OCI-LY3 (cell line): ENCODE results near the gene RPL13.

Experiments
- H2AFZ ChIP-seq: fragments of 200-600, 300-600 bp; shearing (Covaris generic); 2 replicates; pipeline ENCODE4 v1.6.0; 2014; ENCODE audit warnings: antibody characterized with exemption, low read depth, low read length
- H3K27ac ChIP-seq: fragments of 200-600, 300-600 bp; sonication (generic); 2 replicates; pipeline ENCODE4 v1.5.1; 2014; ENCODE audit warnings: mild to moderate bottlenecking, low read length, moderate library complexity, mixed read lengths
- H3K27me3 ChIP-seq: fragments of 200-600, 300-600 bp; sonication (generic); 2 replicates; pipeline ENCODE4 v1.6.1; 2014; ENCODE audit warnings: low read depth, low read length, mixed read lengths
- H3K36me3 ChIP-seq: fragments of 200-600, 300-600 bp; sonication (generic); replicated peaks from 2 replicates; pipeline ENCODE3; 2014; ENCODE audit warnings: low read depth, low read length, mixed read lengths
- H3K4me1 ChIP-seq: fragments of 300-600, 200-600 bp; sonication (generic); 2 replicates; pipeline ENCODE4 v1.6.1; 2014; ENCODE audit warnings: low read length, mixed read lengths
- H3K4me2 ChIP-seq: fragments of 200-600, 300-600 bp; sonication (generic); 2 replicates; pipeline ENCODE4 v1.6.1; 2014; ENCODE audit warnings: low read length, mixed read lengths
- H3K4me3 ChIP-seq: fragments of 300-600, 200-600 bp; sonication (generic); 2 replicates; pipeline ENCODE4 v1.5.1; 2014; ENCODE audit warnings: antibody characterized with exemption, mild to moderate bottlenecking, low read length, moderate library complexity
- H3K79me2 ChIP-seq: fragments of 300-600, 200-600 bp; shearing (Covaris generic); 2 replicates; pipeline ENCODE4 v1.6.1; 2014; ENCODE audit warnings: mild to moderate bottlenecking, low read length, mixed read lengths
- H3K9ac ChIP-seq: fragments of 300-600, 200-600 bp; shearing (Covaris generic); 2 replicates; pipeline ENCODE4 v1.6.0; 2014; ENCODE audit warnings: mild to moderate bottlenecking, low read length, moderate library complexity
- H3K9me3 ChIP-seq: fragments of 200-600, 300-600 bp; shearing (Covaris generic); 2 replicates; pipeline ENCODE4 v1.6.1; 2014; ENCODE audit warnings: low read length, mixed read lengths; ENCODE audit not compliant: insufficient read depth
- H4K20me1 ChIP-seq: fragments of 200-600, 300-600 bp; sonication (generic); 2 replicates; pipeline ENCODE4 v1.6.1; 2016; ENCODE audit warnings: low read length, mixed read lengths; ENCODE audit not compliant: insufficient read depth
- EZH2phosphoT487 ChIP-seq: fragments of 200-600 bp; shearing (Covaris generic); IDR thresholded peaks from 2 replicates; pipeline ENCODE4 v1.6.1; 2018; ENCODE audit warnings: antibody characterized with exemption, mixed run types, low read depth
- TF ChIP-seq, protein P1 (sequence below): fragments of 200-600, 300-600 bp; sonication (generic); IDR thresholded peaks from 2 replicates; pipeline ENCODE4 v1.5.1; 2014; ENCODE audit warnings: antibody characterized with exemption, low read length, low read depth

Gene RPL13

DNA sequence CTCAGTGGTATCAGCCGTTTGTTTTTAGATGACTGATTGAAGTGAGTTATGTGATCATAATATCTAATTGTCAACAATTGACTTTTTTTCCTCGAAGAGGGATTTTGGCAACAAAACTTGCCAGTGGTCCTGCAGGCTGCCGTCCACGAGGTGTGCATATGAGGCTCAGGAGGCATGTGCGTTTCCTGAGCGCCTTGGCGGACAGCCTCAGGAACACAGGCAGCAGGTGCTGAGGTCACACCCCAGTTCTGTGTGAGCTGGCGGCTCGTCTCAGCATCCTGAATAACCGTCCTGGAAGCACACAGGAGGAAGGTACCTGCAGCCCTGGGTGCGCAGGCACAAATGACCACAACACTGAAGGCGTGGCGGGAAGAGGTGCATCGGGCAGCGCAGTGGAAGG lies 40.6 kb upstream of the RPL13 start:
- Histone ChIP-seq H3K27ac (no peak overlapping the region), H3K9me3 (no peaks in the 10 kb centered on the region), H4K20me1 (0 out of 2 replicates have a peak, but pooled peaks cover 3% of the 10 kb centered on the region), H2AFZ (no peak overlapping the region), H3K4me3 (no peak overlapping the region), H3K4me1 (no peaks in the 10 kb centered on the region), H3K27me3 (no peaks in the 10 kb centered on the region), H3K36me3 (peaks cover 35% of the 10 kb centered on the region), H3K9ac (no peak overlapping the region), H3K4me2 (no peak overlapping the region), H3K79me2 (peaks cover 28% of the 10 kb centered on the region)
- TF ChIP-seq, protein P1, sequence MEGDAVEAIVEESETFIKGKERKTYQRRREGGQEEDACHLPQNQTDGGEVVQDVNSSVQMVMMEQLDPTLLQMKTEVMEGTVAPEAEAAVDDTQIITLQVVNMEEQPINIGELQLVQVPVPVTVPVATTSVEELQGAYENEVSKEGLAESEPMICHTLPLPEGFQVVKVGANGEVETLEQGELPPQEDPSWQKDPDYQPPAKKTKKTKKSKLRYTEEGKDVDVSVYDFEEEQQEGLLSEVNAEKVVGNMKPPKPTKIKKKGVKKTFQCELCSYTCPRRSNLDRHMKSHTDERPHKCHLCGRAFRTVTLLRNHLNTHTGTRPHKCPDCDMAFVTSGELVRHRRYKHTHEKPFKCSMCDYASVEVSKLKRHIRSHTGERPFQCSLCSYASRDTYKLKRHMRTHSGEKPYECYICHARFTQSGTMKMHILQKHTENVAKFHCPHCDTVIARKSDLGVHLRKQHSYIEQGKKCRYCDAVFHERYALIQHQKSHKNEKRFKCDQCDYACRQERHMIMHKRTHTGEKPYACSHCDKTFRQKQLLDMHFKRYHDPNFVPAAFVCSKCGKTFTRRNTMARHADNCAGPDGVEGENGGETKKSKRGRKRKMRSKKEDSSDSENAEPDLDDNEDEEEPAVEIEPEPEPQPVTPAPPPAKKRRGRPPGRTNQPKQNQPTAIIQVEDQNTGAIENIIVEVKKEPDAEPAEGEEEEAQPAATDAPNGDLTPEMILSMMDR = no peak
- no peak for TF ChIP-seq EZH2phosphoT487

DNA sequence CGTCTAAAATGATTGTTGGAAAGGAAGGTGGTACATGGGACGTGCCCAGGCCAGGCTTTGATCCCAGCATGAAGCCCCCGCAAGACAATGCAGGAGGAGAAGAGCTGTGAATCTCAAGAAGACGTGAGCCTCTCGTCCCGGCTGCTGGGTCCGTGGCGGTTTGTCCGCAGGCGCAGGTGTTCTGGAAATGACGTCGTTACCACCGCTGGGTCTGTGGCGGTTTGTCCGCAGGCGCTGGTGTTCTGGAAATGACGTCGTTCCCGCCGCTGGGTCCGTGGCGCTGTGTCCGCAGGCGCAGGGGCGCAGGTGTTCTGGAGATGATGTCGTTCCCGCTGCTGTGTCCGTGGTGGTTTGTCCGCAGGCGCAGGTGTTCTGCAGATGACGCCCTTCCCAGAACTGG lies 38.2 kb upstream of the RPL13 start:
- TF ChIP-seq EZH2phosphoT487 = no peak
- TF ChIP-seq, protein P1 = no peak
- Histone ChIP-seq H4K20me1 (0 out of 2 replicates have a peak, but pooled peaks cover 3% of the 10 kb centered on the region), H3K36me3 (peaks cover 47% of the 10 kb centered on the region), H3K9me3 (no peaks in the 10 kb centered on the region), H3K9ac (no peak overlapping the region), H3K4me2 (no peak overlapping the region), H2AFZ (no peak overlapping the region), H3K79me2 (peaks cover 28% of the 10 kb centered on the region), H3K4me1 (no peaks in the 10 kb centered on the region), H3K27me3 (no peaks in the 10 kb centered on the region), H3K27ac (no peak overlapping the region), H3K4me3 (no peak overlapping the region)

DNA sequence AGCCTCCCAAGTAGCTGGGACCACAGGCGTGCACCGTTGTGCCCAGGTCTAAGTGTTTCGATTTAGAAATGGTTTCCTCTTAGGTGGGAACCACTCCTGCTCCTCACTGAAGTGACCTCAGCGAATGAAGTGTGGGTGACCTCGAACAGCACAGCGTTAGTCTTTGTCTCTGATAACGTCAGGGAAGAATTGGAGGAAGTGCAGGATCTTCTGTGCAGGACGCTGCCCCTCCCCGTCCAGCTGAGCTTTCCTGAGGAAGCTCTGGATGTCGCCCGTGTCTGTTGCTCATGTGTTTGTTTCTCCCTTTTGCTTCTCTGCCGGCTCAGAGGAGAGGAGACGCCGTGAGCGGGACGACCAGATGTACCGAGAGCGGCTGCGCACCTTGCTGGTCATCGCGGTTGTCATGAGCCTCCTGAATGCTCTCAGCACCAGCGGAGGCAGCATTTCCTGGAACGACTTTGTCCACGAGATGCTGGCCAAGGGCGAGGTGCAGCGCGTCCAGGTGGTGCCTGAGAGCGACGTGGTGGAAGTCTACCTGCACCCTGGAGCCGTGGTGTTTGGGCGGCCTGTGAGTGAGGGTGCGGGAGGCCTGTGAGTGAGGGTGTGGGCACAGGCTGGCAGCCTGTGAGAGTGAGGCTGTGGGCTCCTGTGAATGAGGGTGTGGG lies 36.7 kb upstream of the RPL13 start:
- peaks cover 19% of the 10 kb centered on the region for H3K79me2 ChIP-seq
- no peak overlapping the region for H3K27ac ChIP-seq
- H4K20me1 ChIP-seq = 0 out of 2 replicates have a peak, but pooled peaks cover 3% of the 10 kb centered on the region
- H3K4me1 ChIP-seq = no peaks in the 10 kb centered on the region
- no peak overlapping the region for H3K4me3 ChIP-seq
- TF ChIP-seq EZH2phosphoT487 = no peak
- TF ChIP-seq, protein P1 = no peak
- peaks cover 45% of the 10 kb centered on the region for H3K36me3 ChIP-seq
- no peak overlapping the region for H3K4me2 ChIP-seq
- no peaks in the 10 kb centered on the region for H3K9me3 ChIP-seq
- no peaks in the 10 kb centered on the region for H3K27me3 ChIP-seq
- H3K9ac ChIP-seq = no peak overlapping the region
- H2AFZ ChIP-seq = no peak overlapping the region

DNA sequence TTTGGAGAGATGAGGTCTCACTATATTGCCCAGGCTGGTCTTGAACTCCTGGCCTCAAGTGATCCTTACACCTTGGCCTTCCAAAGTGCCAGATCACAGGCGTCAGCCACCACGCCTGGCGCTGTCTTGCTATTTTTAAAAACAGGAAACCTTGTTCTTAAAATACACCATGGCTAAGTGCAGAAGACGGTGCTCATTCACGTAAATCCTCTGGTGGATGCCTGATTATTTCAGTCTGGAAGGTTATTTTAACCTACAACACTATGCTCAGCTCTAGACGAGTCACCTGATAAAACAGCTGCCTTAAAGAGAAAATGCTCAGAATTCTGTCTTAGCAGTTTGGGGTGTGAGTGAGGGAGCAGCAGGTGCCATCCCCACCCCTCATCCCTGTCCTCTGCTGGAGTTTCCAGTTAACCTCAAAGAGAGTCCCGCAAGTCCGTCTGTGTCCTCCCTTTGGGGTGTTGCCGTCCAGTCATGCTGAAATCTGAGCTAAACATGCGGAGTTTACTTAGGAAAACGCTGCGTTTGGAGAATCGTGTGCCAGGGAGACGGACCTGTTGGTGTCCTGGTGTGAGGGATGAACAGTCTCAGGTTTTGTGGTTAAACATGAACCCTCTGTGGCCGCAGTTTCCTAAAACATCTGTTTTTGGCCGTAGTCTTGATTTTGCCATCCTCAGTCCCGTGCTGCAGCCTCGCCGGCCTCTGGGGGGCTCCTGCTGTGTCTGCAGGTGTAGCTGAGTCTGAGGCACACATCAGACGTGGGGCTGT lies 35.2 kb upstream of the RPL13 start:
- TF ChIP-seq EZH2phosphoT487 = no peak
- TF ChIP-seq, protein P1 = no peak
- no peak overlapping the region for H2AFZ ChIP-seq
- H3K79me2 ChIP-seq = peaks cover 10% of the 10 kb centered on the region; the same call in 1 of the 2 replicates
- no peaks in the 10 kb centered on the region for H3K9me3 ChIP-seq
- H3K27me3 ChIP-seq = no peaks in the 10 kb centered on the region
- peaks cover 44% of the 10 kb centered on the region for H3K36me3 ChIP-seq
- 0 out of 2 replicates have a peak, but pooled peaks cover 3% of the 10 kb centered on the region for H4K20me1 ChIP-seq
- H3K9ac ChIP-seq = no peak overlapping the region
- no peak overlapping the region for H3K27ac ChIP-seq
- H3K4me2 ChIP-seq = no peak overlapping the region
- no peaks in the 10 kb centered on the region for H3K4me1 ChIP-seq
- H3K4me3 ChIP-seq = no peak overlapping the region
